ENCODE measurements around the gene GALNT13. TPM values are rescaled to one million over a fixed set of nuclear protein-coding genes. Genes with fewer than 3 reads are reported as not detected.
A peak's percentile ranks its signal among the peaks of the same experiment; 100 is the strongest.
"Not testable (repeated sequence)": the region's sequence is repeated elsewhere in the genome, so short reads cannot be mapped to it uniquely, and the experiment has no call there.

The GALNT13 gene
- total RNA-seq, 1 donor from 2014 or later, result 0.52 TPM

GRCh38 chr2:154462634-154463033, 590.9 kb downstream of the GALNT13 start:
- H3K4me3 ChIP-seq (ENCODE audit: low read depth, low read length), result no peak overlapping the region
- no peak for DNase-seq (ENCODE audit: low read depth)
- no peak for TF ChIP-seq CTCF (conservative IDR thresholded peaks at IDR 0.05; ENCODE audit: low read depth, low read length)

- H3K4me3 ChIP-seq (ENCODE audit: low read depth, low read length), result no peak overlapping the region
- DNase-seq (ENCODE audit: low read depth), result no peak
- no peak for TF ChIP-seq CTCF (conservative IDR thresholded peaks at IDR 0.05; ENCODE audit: low read depth, low read length)
Observed at GRCh38 chr2:154466226-154466625, 594.5 kb downstream of the GALNT13 start.

- TF ChIP-seq CTCF (conservative IDR thresholded peaks at IDR 0.05; ENCODE audit: low read depth, low read length), result peak; percentile 10
- no peak for DNase-seq (ENCODE audit: low read depth)
- no peak overlapping the region for H3K4me3 ChIP-seq (ENCODE audit: low read depth, low read length)
Observed at GRCh38 chr2:154470376-154470775, 598.7 kb downstream of the GALNT13 start.

- not testable (repeated sequence) for DNase-seq (ENCODE audit: low read depth)
Observed at GRCh38 chr2:154471492-154471891, 599.8 kb downstream of the GALNT13 start.

GRCh38 chr2:154477319-154477718, 605.6 kb downstream of the GALNT13 start:
- TF ChIP-seq CTCF (conservative IDR thresholded peaks at IDR 0.05; ENCODE audit: low read depth, low read length), result no peak
- no peak overlapping the region for H3K4me3 ChIP-seq (ENCODE audit: low read depth, low read length)
- DNase-seq (ENCODE audit: low read depth), result no peak

More at GRCh38 chr2:154471492-154471891, 599.8 kb downstream of the GALNT13 start:
- not testable (repeated sequence) for H3K4me3 ChIP-seq (ENCODE audit: low read depth, low read length)

GRCh38 chr2:154480521-154480920, 608.8 kb downstream of the GALNT13 start:
- H3K4me3 ChIP-seq (ENCODE audit: low read depth, low read length), result no peak overlapping the region
- no peak for DNase-seq (ENCODE audit: low read depth)
- no peak for TF ChIP-seq CTCF (conservative IDR thresholded peaks at IDR 0.05; ENCODE audit: low read depth, low read length)

- no peak for DNase-seq (ENCODE audit: low read depth)
- no peak overlapping the region for H3K4me3 ChIP-seq (ENCODE audit: low read depth, low read length)
- no peak for TF ChIP-seq CTCF (conservative IDR thresholded peaks at IDR 0.05; ENCODE audit: low read depth, low read length)
Observed at GRCh38 chr2:154481336-154481735, 609.6 kb downstream of the GALNT13 start.
